Stimulated activated CD4-positive, alpha-beta T cell treated with anti-CD3 and anti-CD28 coated beads, Interleukin-1b, Interleukin-23, amount 100 ng/mL, for 24 hours (primary cell): ENCODE measurements around the gene IMP4.

Experiments used
- DNase-seq, 4 experiments: peaks; one replicate each; pipeline ENCODE4 v3.0.0-alpha.2; 2020; ENCODE audit warnings: low read depth in 4 of 4, low spot score in 1 of 4

Gene IMP4

GRCh38 chr2:130336150-130336876 lies 6.4 kb upstream of the IMP4 start:
- DNase-seq = no peak

GRCh38 chr2:130336877-130337734 lies 5.6 kb upstream of the IMP4 start:
- DNase-seq = peak in 3 of 4 experiments; percentile 39 to 47 (median 45)

DNA sequence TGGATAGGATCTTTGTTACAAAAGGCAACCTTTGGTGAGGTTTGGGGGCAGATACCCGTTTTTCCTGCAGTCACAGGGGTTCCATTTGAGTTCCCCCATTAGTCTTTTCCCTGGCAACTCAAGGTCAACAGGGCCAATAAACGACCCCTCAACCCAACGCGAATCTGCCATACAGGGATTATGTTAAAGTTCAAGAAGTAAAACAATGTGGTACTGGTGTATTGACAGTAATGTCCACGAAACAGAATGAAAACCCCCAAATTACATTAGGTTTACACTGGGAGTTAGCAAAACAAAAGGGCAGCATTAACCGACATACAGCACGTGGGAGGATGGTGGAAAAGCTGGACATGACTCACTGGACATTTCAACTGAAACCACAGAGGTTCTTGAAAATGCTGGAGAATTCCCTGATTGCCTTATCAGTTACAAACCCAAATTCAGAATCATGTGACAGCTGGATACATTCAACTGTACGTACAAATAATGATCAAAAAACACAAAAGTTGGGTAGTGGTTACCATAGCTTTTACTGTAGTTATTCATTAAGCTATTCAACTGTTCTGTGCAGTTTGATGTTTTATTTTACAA lies 4.9 kb upstream of the IMP4 start:
- no peak for DNase-seq

DNA sequence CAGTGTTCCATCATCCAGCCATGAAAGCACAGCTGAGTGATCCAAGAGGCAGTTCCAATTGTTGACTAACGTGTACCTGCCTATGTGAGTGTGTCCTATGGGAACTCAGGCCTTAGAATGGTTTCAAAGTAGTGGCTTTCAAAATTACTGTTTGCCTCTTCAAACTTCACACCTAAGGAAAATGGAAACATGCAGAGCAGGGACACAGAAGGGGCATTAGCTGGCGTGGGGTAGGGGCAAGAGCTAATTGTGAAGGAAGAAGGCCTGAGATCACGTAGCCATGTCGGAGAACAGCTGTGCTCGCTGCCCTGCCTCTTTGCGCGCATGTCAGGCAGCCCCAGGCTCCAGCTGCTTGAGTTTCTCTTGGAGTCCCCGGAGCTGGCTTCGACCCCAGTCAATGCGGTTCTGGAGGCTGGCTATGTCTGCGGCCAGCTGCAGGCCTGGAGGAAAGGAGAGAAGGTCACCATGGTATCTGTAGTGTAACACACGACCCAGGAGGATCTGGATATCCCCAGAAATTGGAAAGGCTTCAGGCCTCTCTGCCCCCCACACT lies 3.8 kb upstream of the IMP4 start:
- DNase-seq = no peak

DNA sequence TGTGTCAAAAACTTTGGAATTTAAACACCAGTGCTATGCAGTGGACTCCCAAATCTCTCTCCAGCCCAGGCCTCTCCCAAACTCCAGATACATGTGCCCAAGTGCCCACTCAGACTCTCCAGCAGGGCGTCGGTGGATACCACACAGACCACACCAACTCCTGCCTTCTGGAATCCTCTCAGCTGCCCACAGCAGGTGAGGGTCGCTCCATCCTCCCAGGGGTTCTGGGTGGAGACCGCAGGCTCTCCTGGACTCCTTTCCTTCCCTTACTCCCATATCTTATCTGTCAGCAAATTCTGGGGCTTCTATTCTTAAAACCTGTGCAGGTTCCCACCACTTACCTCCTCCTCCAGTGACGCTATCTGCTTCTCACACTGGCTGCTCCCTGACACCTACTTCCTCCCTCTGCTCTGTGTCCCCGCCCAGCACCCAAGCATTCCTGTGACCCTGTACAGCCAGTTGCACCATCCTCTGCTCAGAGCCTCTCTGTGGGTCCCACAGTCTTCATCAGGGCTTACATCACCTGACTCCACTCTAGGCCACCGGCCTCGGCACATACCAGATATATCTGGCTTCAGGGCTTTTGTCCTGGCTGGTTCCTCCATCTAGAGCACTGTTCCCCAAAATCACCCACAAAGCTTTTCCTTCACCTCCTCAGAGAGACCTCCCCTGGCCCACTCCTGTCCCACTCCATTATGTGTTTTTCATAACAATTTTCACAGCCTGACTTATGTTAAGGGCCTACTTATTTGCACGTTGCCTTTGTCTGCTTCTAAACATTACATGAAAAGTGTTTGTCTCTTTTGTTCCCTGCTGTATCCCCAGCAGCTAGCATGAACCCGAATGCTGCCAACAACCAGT lies 2.6 kb upstream of the IMP4 start:
- no peak for DNase-seq

- no peak for DNase-seq
Observed at GRCh38 chr2:130341562-130342019, 1.1 kb upstream of the IMP4 start.

DNA sequence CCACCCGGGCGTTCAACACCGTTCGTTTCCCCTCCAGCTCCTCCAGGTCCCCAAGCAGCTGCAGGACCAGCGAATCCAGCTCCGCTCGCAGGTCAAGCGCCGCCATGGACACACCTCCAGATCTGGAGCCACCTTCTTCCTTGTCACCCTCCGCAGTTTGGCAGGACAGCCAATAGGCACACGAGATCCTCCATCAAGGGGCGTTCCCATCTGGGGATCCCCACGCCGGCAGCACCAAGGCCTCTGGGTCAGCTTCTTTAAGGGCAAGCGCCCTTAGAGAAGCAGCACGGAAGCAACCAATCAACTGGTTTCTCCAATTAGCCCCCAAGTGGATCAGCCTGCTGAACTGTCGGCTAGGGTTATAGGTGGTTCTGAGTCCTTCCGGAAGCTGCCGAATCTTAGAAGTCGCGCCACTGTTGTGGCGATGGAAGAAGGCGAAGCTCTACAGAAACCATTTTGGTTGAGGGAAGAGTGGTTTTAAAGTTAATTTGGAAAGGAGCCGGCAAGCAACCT lies 621 bp upstream of the IMP4 start:
- peak; percentile 57 to 81 (median 70) for DNase-seq

DNA sequence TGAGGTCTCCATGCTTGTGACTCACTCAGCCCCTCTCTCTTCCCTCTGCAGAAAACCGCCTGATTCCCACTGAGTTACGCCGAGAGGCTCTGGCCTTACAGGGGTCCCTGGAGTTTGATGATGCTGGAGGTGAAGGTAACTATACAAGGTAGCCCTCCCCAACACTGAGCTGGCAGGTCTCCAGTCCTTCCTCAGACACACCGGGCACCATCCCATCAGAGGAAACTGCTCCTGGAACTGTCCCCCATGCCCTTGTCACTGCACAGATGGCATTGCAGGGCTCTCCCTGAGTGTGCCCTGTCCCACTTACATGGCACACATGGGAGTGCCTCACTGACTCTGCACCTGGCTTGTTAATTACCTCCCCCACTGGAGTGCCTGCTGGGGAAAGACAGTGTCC lies 1.9 kb downstream of the IMP4 start:
- no peak for DNase-seq

GRCh38 chr2:130345091-130345490 lies 2.4 kb downstream of the IMP4 start:
- DNase-seq = no peak

DNA sequence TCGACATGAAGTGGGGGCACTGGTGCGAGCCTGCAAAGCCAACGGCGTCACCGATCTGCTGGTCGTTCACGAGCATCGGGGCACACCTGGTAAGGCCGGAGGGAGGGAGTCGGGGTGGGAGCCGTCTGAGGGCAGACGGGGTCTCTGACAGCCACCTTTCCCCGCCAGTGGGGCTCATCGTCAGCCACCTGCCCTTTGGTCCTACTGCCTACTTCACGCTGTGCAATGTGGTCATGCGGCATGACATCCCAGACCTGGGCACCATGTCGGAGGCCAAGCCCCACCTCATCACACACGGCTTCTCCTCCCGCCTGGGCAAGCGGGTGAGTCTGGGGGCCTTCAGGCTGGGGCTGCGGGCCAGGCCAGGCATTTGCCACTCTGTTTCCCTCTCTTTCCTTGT lies 2.9 kb downstream of the IMP4 start:
- DNase-seq = no peak

GRCh38 chr2:130346041-130346740 lies 3.5 kb downstream of the IMP4 start:
- no peak for DNase-seq

- no peak for DNase-seq
Observed at GRCh38 chr2:130346741-130347066, 4.0 kb downstream of the IMP4 start.

DNA sequence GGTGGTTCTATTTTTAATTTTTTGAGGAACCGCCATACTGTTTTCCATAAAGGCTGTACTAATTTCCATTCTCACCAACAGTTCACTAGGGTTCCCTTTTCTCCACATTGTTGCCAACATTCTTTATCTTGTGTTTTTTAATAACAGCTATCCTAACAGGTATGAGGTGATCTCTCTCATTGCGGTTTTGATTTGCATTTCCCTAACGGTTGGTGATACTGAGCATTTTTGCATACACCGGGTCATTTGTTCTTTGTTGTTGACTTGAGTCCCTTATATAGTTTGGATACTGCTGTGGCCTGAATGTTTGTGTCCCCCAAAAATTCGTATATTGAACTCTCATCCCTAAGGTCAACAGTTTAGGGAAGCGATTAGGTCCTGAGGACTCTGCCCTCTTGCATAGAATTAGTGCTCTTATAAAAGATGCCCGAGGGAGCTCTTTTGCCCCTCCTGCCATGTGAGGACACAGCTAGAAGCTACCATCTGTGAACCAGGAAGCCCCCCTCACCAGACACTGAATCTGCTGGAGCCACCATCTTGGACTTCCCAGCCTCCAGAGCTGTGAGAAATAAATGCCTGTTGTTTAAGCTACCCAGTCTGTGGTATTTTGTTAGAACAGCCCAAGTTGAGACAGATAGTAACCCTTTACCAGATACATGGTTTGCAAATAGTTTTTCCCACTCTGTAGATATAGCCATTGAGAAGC lies 4.7 kb downstream of the IMP4 start:
- no peak for DNase-seq

DNA sequence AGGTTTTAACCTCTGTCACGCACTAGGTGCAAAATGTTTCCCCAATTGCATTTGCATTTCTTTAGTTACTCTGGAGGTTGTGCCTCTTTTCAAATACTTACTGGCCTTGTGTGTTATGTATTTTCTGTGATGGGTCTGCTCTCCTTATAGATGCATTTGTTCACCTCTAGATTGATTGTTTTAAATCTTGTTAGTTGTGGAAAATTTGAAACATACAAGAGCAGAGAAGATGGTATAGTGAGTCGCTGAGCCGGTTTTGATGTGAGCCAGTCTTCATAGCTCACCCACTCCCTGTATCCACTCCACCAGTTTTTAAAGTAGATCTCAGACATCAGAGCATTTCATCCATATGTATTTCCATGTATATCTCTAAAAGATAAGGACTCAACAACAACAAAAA lies 6.5 kb downstream of the IMP4 start:
- DNase-seq = no peak

DNA sequence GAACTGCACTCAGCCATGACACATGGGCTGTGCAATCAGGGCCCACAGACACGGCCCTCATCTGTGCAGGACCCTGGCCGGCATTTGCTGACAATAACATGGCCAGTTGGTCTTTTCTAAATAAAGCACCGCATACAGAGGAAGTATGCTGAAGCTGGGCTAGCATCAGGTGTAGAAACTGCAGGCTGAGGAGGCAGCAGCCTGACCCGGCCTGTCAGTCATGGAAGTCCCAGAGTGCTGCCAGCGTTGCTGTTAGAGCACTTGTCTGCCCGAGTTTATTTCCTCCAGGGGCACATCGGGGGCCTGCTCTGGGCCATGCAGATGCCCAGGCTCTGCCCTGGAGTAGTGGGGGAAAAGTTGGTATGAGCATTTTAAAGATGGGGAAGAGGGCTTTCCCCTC lies 9.0 kb downstream of the IMP4 start:
- no peak for DNase-seq

DNA sequence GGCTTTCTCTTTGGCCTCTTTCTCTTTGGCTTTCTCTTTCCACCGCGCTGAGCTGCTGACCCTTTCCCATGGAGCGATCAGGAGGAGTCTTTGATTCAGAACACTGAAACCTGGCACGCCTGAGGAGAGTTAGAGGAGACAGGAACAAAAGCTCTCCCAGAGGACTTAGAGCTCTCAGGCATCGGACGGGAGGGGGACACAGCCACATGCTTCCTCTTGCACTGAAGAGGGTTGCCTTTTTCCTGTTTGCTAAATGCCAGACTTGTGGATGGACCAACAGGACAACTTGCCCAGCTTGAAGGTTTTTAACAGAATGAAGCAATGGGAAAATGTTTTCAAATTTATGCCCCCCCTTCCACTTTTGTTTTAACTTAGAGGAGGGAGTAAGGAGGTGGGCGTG lies 9.5 kb downstream of the IMP4 start:
- DNase-seq = no peak

GRCh38 chr2:130353291-130354138 lies 10.8 kb downstream of the IMP4 start:
- DNase-seq = no peak

DNA sequence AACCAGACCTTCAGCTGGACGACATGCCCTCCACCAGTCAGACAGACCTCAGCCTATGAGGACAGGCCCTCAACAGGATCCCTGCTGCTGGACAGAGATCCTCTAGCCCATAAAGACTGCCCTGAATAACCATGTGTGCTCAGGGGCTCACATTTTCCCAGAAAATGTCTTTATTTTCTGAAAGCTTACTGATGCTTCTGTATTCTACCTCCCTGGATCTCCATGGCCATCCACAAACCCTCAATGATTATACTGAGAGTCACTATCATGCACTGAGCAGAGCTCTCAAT lies 11.4 kb downstream of the IMP4 start:
- DNase-seq = no peak

GRCh38 chr2:130355172-130355577 lies 12.5 kb downstream of the IMP4 start:
- no peak for DNase-seq
